Activated CD8-positive, alpha-beta T cell treated with anti-CD3 and anti-CD28 coated beads for 36 hours (primary cell): ENCODE results near the gene GPR158. TPM values are rescaled to one million over a fixed set of nuclear protein-coding genes. Genes with fewer than 3 reads are reported as not detected.

ENCODE experiments used
- ATAC-seq: fragments of 200-7000 bp; cut with Tn5 transposase; one replicate; pipeline ENCODE4 v1.10.0; 2021; ENCODE audit warnings: mild to moderate bottlenecking, moderate library complexity
- CTCF ChIA-PET: fragments of 350-600 bp; sonication (Branson Sonifier 250); formaldehyde crosslinking; loops from one replicate; lab custom pipeline; 2021; ENCODE audit warnings: antibody characterized with exemption; lab: Charles Lee
- POLR2A ChIA-PET: fragments of 350-600 bp; sonication (Branson Sonifier 250); formaldehyde crosslinking; loops from one replicate; lab custom pipeline; 2021; ENCODE audit warnings: antibody characterized with exemption; lab: Charles Lee
- DNase-seq: peaks from one replicate; pipeline ENCODE4 v3.0.0-alpha.2; 2020
- H3K27ac Mint-ChIP-seq: one replicate; pipeline ENCODE4 v1.8.0; 2021; ENCODE audit warnings: mild to moderate bottlenecking, mixed read lengths
- H3K27me3 Mint-ChIP-seq: one replicate; pipeline ENCODE4 v1.8.0; 2021; ENCODE audit warnings: mixed read lengths
- H3K36me3 Mint-ChIP-seq: one replicate; pipeline ENCODE4 v1.8.0; 2021; ENCODE audit warnings: low read depth, mixed read lengths
- H3K4me1 Mint-ChIP-seq: one replicate; pipeline ENCODE4 v1.8.0; 2021; ENCODE audit warnings: low read depth, mixed read lengths
- H3K4me3 Mint-ChIP-seq: one replicate; pipeline ENCODE4 v1.8.0; 2021; ENCODE audit warnings: mild to moderate bottlenecking, moderate library complexity, mixed read lengths
- H3K9me3 Mint-ChIP-seq: one replicate; pipeline ENCODE4 v1.8.0; 2021; ENCODE audit warnings: mixed read lengths
- intact Hi-C: fragments of 100-400 bp; cut with micrococcal nuclease; formaldehyde crosslinking; loops from one replicate; pipeline ENCODE4 v1.10.0; 2022
- total RNA-seq, 2 experiments: library from RNA; stranded (reverse); gene quantifications; one replicate each; pipeline ENCODE4 v1.2.3, GENCODE V29; 2021
- TF ChIP-seq, protein P1 (sequence below): fragments of 200-600 bp; IDR thresholded peaks from one replicate; pipeline ENCODE4 v1.8.0; 2022; ENCODE audit warnings: antibody characterized with exemption, mild to moderate bottlenecking

Gene GPR158
- total RNA-seq, 2 experiments from 2014 or later, result not detected

DNA sequence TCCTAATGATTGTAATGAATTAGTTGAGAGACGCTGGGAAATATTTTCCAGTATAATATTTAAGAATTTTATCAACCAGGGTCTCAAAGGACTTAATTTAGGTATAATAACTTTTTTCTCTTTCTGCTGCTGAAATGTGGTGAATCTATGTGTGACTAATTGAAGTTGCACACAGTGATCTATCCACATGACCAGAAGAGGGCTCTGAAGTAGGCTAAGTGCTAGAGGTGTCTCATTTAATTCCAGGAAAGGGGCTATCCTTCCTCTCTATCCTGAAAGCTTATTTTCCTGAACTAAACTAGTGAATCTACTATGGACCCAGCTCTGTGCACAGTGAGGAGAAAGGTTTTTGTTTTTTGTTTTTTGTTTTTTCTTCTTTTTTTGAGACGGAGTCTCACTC lies 464.8 kb downstream of the GPR158 start:
- TF ChIP-seq, protein P1, sequence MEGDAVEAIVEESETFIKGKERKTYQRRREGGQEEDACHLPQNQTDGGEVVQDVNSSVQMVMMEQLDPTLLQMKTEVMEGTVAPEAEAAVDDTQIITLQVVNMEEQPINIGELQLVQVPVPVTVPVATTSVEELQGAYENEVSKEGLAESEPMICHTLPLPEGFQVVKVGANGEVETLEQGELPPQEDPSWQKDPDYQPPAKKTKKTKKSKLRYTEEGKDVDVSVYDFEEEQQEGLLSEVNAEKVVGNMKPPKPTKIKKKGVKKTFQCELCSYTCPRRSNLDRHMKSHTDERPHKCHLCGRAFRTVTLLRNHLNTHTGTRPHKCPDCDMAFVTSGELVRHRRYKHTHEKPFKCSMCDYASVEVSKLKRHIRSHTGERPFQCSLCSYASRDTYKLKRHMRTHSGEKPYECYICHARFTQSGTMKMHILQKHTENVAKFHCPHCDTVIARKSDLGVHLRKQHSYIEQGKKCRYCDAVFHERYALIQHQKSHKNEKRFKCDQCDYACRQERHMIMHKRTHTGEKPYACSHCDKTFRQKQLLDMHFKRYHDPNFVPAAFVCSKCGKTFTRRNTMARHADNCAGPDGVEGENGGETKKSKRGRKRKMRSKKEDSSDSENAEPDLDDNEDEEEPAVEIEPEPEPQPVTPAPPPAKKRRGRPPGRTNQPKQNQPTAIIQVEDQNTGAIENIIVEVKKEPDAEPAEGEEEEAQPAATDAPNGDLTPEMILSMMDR, result no peak
- H3K27me3 Mint-ChIP-seq, result no peaks in the 10 kb centered on the region
- no peak overlapping the region for H3K27ac Mint-ChIP-seq
- DNase-seq (no peak), ATAC-seq (no peak)
- H3K4me3 Mint-ChIP-seq, result no peak overlapping the region
- no peaks in the 10 kb centered on the region for H3K9me3 Mint-ChIP-seq
- CTCF ChIA-PET, result no interaction called here
- H3K36me3 Mint-ChIP-seq, result no peaks in the 10 kb centered on the region
- intact Hi-C loops, result no loop called here
- POLR2A ChIA-PET, result interaction anchor here (1.2 kb wide), 1 partner anchor 10 kb away, joined by 3 read pairs; no protein-coding TSS in a partner anchor
- no peaks in the 10 kb centered on the region for H3K4me1 Mint-ChIP-seq

DNA sequence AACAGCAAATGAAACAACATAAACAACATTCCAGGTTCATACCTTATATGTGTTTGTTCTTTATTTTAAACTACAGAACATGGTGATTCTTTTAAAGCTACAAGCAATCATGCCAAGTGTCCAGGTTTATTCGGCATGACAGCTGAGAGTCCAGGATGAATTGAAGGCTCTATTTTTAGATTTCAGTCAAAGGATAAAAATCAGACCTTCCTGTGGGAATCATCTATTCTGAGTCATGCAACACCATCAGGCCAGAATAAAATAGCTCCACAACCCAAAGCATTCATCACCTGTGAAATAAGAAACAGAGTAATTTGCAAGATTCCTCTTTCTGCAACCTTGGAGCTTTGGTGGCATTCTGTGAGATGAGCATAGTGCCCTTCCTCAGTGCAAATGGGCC lies 466.8 kb downstream of the GPR158 start:
- POLR2A ChIA-PET, result no interaction called here
- Mint-ChIP-seq H3K9me3 (no peaks in the 10 kb centered on the region), H3K4me3 (no peak overlapping the region), H3K27me3 (no peaks in the 10 kb centered on the region), H3K27ac (no peak overlapping the region), H3K4me1 (no peaks in the 10 kb centered on the region), H3K36me3 (no peaks in the 10 kb centered on the region)
- DNase-seq (no peak), ATAC-seq (no peak)
- CTCF ChIA-PET, result no interaction called here
- intact Hi-C loops, result no loop called here
- TF ChIP-seq, protein P1, result no peak

DNA sequence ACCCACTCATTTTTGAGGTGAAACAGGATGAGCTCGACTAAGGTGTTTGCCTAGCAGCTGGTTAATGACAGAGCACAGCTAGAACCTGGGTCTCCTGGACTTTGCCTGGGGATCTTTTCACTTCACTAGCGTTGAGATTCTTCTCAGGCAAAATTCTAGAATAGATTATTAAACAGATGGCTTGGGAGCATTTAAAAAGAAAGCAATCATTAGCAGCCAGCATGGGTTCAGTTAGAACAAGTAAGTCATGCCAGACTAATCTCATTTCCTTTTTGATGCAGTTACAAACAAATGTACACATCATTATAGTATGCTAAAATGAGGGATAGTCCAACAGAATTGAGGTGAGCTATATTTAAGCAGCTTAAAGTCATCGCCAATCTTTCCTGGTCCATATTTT lies 467.9 kb downstream of the GPR158 start:
- no peaks in the 10 kb centered on the region for H3K36me3 Mint-ChIP-seq

DNA sequence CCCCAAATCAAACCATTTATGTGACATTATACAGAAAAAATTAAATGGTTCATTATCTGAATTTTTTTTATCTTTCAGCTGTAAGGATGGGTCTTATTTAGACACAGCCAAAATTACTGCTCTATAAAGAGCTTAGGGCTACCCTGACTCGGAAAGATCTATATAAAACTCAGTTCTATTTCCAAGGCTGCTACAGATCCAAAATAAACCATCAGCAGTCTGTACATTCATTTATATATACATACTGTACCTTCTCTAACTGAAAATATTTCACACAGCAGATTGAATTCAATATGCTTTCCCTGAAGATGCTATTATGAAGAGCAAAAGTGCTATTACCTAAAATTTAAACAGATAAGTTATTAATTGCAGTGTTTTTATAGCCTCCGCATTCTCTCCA lies 471.6 kb downstream of the GPR158 start:
- no peaks in the 10 kb centered on the region for H3K9me3 Mint-ChIP-seq
- POLR2A ChIA-PET, result no interaction called here
- CTCF ChIA-PET, result no interaction called here

More for the DNA sequence above, 467.9 kb downstream of the GPR158 start:
- Mint-ChIP-seq H3K27me3 (no peaks in the 10 kb centered on the region), H3K4me3 (no peak overlapping the region), H3K9me3 (no peaks in the 10 kb centered on the region), H3K4me1 (no peaks in the 10 kb centered on the region), H3K27ac (no peak overlapping the region)
- TF ChIP-seq, protein P1, result no peak
- no peak for DNase-seq
- intact Hi-C loops, result no loop called here
- POLR2A ChIA-PET, result no interaction called here
- CTCF ChIA-PET, result no interaction called here
- no peak for ATAC-seq

DNA sequence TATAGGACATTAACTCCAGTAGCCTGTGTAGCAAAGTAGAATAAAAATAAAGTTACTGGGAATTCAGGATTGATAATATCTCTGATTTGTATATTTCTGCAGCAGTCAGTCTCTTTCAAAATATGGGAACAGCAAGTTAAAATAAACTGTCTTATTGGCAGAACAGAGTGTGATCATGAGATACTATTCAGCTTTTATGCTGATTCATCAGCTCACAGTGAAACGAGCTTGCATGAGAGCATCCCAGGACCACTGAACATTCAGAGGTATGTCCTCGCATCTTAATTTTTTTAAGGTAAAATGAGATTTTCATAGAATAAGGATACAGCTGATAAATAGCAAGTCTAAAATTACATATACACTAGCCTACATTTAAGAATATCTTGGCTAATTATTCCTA lies 476.7 kb downstream of the GPR158 start:
- ATAC-seq, result no peak
- H3K9me3 Mint-ChIP-seq, result peaks cover 1% of the 10 kb centered on the region
- no peak overlapping the region for H3K4me3 Mint-ChIP-seq
- CTCF ChIA-PET, result no interaction called here
- H3K36me3 Mint-ChIP-seq, result no peaks in the 10 kb centered on the region
- intact Hi-C loops, result no loop called here
- TF ChIP-seq, protein P1, result no peak
- POLR2A ChIA-PET, result no interaction called here
- DNase-seq, result no peak
- H3K4me1 Mint-ChIP-seq, result no peaks in the 10 kb centered on the region
- H3K27me3 Mint-ChIP-seq, result no peaks in the 10 kb centered on the region
- H3K27ac Mint-ChIP-seq, result no peak overlapping the region

More for the DNA sequence above, 471.6 kb downstream of the GPR158 start:
- H3K27ac Mint-ChIP-seq, result no peak overlapping the region
- no peaks in the 10 kb centered on the region for H3K36me3 Mint-ChIP-seq
- DNase-seq, result no peak
- TF ChIP-seq, protein P1, result no peak
- H3K4me3 Mint-ChIP-seq, result no peak overlapping the region
- no peaks in the 10 kb centered on the region for H3K27me3 Mint-ChIP-seq
- ATAC-seq, result no peak
- no peaks in the 10 kb centered on the region for H3K4me1 Mint-ChIP-seq
- intact Hi-C loops, result no loop called here

Other genes starting within 250 kb of the GPR158 start
- 1 to 10 TPM; 2.2 to 2.7 TPM for gene PRTFDC1, start 222.4 kb upstream of the GPR158 start, total RNA-seq
- not detected for gene ENKUR, start 158.8 kb upstream of the GPR158 start, total RNA-seq
- gene THNSL1, start 158.4 kb upstream of the GPR158 start, total RNA-seq, result 10 to 100 TPM in 1 of 2 experiments, 1 to 10 TPM in 1; 9.9 to 10.0 TPM